Right renal cortex interstitium (tissue), 3 donors: ENCODE data around the gene ZNF697. TPM values are rescaled to one million over a fixed set of nuclear protein-coding genes. Genes with fewer than 3 reads are reported as not detected.

Experiments used
- DNase-seq, 3 donors: peaks; one replicate each; pipeline ENCODE4 v3.0.0-alpha.2; 2013; ENCODE audit warnings: low read depth in 3 of 3, low spot score in 2 of 3
- polyA plus RNA-seq, 3 donors: library from polyadenylated mRNA; unstranded; fragments of 120-200 nt; gene quantifications; one replicate each; pipeline ENCODE4 v1.2.1, GENCODE V29; 2013; ENCODE audit not compliant: insufficient read length in 3 of 3

ZNF697 gene
- polyA plus RNA-seq, 3 donors: 21.2 to 23.7 (median 21.9) TPM

DNA sequence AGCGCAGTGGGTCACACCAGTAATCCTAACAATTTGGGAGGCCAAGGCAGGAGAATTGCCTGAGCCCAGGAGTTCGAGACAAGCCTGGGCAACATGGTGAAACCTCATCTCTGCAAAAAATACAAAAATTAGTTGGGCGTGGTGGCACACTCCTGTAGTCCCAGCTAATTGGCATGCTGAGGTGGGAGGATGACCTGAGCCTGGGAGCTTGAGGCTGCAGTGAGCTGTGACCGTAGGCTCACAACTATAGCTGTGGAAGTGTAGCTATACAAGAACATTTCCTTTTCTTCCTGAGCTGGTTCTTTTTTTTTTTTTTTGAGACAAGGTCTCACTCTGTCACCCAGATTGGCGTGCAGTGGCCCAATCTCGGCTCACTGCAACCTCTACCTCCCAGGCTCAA lies 19.1 kb upstream of the ZNF697 start:
- DNase-seq: no peak

DNA sequence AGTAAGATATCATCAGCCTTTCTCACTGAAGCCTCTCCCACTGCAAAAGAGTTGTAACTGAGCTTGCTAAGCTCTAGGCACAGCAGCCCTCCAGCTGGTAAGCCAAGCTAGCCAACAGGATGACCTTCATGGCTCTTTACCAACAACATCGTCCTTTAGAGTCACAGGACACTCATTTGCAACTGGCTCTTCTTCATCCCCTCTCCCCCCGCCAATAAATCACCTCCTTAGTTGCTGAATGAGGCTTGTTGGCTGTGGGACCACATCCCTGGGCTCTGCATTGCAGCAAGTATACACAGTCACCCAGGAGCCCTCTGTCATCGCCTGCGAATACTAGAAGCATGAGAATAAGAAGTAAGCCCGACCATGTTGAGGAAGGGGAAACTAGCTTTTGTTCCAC lies 16.0 kb upstream of the ZNF697 start:
- no peak for DNase-seq

DNA sequence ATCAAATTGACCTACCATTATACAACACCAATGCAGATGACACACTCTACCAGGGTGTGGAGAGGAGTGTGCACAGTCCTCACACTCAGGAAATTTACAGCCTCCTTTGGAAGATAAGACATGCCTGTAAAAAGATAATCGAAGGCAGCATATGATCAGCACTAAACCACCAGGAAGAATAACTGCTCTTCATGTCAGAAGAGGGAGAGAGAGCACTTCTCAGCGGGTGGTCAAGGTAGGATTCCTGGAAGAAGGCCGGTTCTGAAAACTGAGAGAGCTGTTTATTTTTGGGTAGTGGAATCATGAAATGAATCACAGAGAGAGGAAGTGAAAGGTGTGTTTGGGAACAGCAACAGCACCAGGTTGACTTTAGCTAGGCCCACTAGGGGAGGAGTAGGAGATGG lies 14.0 kb upstream of the ZNF697 start:
- DNase-seq: no peak

DNA sequence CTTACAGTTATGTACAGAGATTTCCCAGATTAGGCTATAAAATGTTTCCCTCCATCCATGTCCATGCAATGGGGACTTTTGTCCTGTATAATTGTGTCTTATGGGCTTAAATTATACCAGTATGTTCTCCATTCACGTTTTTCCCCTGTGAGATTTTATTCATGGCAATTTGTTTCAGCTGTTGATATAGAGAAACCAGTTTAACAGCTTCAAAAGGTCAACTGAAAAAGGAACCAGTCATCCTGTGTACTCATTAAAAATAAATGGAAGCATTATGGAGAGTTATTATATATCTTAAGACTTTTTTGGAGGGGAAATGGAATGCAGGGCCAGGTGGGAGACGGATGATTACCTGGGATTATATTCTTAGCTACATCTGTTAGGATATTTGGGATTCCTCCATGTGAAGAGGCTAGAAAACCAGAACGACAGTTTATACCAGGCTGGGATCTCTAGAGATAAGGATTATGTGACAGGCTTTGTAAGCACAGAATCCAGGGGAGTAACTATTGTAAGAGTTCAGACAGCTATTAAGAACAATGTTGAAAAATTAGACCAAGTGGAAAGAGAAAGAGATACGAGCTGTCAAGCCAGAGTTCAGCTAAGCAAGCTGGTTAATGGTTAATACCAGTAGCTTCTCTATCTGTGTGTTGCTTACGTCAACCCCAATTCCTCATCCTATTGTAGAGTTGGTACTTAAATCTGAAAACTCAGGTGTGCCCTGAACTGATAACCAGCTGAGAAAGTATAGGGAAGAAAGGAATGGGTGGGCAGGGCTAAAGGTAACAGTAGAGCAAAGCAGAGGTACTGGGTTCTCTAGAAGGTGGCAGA lies 12.4 kb upstream of the ZNF697 start:
- DNase-seq: no peak

DNA sequence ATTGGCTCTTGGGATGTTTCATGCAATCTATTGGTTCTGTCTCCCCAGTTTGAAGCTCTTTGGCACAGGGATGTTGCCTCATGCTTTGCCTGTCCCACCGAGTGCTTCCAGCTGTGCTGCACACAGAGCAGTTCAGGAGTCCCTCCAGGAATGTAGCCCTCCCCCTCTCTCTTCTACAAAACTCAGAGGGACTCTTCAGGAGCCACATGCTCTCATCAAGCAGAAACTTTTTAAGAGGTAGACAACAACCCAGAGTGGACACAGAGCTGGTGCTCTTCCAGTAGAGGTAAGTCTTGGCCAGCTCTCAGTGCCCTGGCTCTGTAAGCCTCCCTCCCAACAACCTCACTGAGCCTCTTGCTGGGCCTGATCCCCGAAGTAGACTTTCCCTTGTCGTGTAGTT lies 11.6 kb upstream of the ZNF697 start:
- DNase-seq: no peak

DNA sequence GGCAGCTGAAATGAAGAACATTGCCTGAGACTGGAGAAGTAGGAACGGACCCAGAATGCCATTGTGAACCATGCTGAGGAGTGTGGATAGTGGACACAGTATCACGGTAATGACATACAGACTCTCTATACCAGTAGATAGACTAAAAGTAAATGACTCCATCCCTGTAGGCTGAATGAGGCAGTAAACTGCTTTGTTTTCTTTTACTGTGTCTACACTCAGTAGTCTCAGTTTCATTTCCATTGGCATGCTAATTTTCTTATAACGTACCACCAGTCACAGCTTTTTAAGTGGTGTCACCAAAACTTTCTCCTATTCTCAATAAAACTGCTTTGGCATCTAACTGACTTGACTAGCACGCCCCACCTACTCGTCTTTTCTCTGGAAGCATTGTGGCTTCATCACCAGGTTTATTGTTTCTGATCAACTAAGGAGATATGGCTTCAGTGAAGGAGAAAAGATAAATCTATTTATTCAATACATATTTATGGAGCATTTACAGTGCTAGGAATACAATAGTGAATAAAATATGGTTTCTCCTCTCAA lies 8.4 kb upstream of the ZNF697 start:
- DNase-seq: no peak

DNA sequence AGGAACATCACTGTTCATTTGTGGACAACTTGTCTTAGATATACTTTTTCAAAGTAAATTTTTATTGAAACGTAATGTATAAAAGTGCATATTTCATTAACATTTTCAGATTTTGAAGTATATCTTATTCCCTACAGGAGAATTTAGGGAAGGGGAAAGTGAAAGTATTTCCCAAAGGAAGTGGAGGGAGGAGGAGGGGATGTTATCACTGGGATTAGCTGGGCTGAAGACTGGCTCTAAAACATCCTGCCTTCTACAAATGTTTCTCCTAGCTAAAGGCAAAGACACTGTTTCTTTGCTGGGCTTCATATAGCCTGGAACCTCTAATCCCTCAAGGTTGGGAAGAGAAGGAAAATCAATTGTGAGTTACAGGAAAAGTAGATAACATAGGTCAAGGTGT lies 7.1 kb upstream of the ZNF697 start:
- DNase-seq: no peak

DNA sequence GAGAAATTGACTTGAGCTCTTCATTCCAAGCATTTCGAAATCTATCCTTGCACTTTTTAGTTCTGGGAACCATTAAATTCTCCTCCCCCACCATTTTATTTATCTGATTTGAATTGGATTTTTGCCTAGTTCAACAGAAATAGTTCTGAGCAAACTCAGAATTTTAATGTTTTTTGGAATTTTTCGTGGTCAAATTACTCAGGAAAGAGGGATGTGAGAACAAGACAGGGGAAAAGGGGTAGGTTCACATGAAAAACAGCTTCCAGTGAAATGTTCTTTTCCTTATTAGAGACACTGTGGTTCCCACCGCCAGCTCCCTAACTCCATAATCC lies 5.7 kb upstream of the ZNF697 start:
- no peak for DNase-seq

DNA sequence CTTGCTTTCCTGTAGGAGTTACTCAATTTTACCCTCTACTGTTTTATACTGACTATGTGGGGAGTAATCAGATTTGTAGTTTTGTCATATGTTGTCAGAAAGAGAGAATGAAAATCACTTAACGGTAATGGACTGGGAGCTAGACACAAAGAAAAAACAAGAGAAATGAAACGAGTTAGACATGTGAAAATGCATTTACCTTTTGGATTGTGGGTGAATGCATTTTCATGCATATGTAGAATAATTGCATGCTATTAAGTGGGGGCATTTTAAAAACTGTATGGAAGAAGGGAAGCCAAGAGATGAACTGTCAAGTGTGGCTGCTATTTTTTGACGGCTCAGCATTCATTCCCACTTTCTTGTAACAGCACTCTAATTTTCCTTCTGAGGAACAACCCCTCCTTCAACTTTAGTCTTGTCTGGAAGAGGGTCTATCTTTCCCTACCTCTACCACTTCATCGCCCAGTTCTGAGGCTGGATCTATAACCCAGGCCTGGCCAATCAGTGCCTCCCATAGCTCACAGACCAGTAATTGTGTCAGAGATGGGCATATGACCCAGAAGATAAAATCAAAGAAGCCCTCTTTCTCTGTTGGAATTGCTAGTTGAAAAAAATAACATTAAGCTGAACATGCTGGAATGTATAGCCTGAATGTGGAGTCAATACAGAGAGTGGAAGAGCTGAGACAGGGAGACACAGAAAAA lies 5.2 kb upstream of the ZNF697 start:
- no peak for DNase-seq

DNA sequence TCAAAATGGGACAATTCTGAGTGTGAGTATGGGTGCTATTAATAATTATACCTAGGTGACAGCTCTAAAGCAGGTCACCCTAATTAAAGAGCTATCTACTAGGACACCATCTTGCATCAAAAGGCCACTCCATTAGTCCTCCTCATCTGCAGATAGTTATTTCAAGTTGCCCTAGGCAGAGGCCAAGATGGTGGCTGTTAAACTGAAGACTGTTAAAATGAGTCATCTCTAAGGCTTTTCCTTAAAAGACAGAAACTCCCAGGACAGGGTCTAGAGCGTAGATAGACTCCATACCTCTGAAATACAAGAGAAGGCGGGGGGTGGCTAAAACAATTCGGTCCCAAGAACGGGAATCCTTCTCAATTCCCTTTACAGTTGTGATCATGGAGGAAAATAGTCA lies 4.5 kb upstream of the ZNF697 start:
- no peak for DNase-seq

DNA sequence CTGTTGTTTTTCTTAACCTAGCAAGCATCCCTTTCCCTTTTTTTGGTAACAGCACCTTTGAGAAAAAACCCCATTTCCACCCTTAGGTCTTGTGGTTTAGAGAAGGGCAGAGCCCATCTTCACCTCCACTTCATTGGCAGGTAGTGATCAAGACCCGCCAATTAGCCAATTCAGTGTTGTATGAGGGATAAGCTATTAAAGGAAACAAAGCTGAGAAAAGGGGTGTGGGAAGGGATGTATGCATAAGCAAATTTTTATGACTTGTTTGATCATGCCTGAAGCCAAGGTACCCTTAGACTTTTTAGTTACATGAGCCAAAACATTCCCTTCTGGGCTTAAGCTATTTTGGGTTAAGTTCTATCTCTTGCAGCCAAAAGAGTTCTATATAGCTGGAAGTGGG lies 3.6 kb upstream of the ZNF697 start:
- no peak for DNase-seq

DNA sequence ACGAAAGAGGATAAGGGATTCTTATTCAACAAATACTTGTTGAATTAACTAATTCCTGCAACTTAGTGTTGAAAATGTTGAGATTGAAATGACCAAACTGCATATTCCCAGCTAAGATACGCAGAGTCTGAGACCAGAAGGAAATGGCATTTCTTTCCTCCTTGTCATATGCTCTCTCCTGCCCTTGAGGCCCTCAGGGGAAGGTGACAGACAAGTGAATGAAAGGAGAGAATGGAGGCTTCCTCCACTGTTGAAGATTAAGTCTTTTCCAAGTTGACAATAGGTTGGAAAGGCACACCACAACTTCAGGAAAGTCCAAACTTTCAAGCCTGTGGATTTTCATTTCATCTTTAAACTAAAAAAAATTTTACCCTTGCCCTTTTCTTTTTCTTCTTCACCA lies 3.1 kb upstream of the ZNF697 start:
- no peak for DNase-seq

DNA sequence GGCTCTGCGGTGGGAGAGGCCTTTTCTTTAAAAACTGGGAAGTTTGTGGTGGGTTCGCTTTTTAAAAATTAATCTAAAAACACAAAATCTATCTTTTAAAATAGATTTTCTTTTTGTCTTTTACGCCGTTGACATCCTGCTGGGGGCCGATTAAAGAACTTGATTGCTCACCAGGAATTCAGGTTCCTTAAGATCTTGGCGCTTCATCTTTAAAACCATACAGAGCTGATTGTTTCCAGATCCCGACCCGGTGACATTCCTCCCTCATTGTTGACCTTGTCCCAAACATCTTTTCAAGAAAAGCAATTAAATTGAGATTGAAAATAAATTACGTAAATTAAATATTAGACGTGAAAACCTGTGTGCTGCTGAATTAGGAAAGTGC lies 546 bp upstream of the ZNF697 start:
- DNase-seq: no peak

DNA sequence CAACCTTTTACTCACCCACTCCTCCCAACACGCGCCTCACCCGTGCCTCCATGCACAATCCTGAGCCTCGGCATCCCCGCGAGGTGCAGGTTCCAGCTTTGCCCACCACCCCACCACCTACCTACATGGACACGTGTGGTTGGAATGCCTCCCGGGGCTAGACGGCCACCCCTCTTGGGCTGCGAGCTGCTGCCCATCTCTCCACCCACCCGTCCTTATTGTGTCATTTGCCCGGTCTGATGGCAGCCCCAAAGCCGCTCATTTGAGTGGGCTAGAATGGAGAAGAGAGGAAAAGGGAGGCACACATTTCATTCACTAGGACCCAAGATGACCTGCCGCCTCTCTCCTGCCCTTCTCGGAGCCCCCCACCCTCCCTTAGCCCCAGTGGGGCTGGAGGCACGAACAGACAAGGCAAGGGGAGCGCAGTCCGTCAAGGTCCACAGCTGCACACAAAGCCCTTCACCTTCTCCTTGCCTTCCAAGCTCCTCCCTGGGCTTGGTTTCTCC lies 785 bp downstream of the ZNF697 start:
- no peak for DNase-seq

DNA sequence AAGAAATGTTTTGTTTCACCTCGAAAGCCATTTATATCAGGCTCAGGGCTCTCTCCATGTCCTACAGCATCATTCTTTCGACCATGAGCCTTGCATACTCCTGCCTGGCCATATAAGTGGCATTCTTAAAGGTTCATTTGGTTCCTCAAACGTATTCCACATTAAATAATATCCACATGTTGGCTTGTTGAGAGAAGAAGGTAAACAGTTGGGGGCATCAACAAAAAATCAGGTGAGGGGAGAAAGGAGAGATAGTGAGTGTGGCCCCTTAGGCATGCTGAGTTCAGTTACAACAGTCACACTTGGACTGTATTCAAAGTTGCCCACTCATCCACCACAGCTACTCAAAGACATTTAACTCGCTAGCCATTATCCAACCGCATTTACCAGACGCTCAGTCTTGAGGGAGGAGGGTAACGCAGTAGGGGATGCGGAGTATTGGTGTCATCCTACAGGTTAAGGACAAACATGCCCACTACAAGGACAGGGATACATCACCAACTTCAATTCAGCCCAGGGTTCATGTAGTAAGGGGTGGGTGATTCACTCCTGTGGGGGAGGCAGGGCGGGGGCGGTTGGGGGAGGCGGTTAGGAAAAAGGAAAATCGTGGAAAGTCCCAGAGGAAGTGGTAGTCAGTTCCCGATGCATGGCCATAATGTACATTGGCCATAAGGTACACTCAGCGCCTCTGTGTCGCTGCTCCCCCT lies 1.4 kb downstream of the ZNF697 start:
- no peak for DNase-seq

DNA sequence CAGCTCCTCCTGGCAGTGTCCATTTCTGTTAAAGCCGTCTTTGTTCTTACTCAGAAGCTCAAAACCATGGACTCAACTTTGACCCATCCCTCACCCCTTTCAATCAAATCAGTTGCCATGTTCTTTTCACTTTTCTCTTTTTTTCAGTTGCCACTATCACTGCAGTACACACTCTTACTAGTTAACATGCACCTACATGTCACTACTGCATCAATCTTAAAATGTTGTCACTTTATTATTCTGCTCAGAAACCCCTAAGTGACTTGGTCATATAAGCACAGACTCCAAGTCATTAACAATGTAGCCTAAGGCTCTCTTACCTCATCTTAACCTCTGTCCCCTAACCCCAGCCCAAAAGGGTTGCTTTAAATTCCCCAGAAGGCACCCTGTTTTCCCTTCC lies 9.0 kb downstream of the ZNF697 start:
- DNase-seq: no peak

DNA sequence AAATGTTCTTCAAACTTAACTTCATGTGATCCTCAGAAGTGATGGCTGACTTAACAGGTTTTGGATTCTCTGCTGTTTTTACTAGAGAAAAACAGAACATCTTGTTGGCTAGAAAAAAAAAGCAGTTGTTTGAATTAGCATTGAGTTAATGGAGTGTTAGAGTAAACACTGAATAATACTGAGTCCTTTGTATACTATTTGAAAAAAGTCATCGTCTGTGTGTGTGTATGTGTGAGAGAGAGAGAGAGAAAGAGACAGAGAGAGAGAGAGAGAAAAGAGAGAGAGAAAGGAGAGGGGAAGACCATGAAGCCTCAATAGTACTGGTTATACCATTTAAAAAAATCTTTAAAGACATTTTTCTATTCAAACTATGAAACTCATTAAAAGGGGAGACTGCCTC lies 10.4 kb downstream of the ZNF697 start:
- no peak for DNase-seq

DNA sequence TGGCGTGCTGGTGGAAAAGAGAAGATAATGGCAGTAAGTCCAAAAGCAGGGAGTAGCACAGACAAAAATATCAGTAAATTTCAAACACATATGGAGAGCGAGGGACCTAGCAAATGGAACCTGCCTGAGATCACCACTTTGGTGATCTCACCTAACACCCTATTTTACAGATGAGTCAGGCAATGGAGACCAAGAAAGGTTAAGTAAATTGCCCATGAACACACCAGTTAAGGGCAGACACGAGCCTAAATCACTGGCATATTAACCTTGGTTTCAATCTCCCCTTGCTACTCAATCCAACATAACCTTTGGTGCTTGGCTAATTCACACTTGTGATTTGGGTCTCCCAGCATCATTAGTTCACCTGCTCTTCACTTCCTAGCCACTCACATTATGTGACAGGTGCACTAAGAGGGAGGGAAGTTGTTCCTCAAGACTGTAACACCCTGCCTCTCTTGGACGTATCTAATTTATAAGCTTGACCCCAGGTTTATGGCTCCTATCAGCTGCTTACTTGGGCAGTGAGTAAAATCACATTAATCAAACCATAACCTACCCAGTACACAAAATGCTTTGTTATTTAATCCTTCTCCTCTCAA lies 11.5 kb downstream of the ZNF697 start:
- no peak for DNase-seq

DNA sequence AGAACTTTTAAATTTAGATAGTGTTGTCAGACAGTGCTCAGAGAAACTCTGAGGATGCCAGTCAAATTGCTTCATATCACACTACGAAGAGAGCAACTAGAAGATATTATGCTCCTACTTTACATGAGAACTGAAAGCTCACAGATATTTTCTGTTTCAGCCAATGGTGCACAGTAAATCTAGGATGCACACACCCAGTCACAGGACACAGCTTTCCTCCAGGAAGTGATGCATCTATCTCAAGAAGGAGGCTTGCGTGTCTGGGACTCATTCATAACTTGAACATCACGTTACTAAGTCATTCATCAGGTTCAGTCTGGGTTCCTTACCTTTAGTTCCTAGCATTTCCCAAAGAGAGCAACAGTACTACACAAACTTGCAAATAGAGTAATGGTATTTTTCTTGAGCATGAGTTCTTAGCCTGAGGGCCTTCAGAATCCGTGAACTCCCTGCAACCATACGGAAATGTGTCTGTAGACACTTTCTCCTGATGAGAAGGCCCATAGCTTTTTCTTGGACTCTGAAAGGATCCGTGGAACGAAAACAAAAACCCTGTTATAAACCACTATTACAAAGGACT lies 12.2 kb downstream of the ZNF697 start:
- DNase-seq: no peak

DNA sequence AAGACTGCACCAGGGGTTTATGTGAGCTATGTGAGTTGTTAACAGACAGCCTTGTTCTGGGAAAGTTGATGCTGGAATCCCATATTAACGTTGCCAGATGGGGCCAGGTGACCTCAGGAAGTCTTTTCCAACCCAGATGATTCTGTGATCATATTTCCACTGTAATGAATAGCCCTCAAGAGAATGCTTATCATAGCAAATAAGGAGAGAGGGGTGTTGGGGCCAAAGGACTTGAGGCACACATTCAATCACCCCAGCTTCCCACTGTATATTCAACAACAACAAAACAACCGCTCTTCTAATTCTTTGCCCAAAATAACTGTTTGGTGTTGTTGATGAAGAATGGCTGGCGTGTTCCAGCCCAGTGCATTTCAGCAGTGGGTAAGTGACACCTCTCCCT lies 14.1 kb downstream of the ZNF697 start:
- DNase-seq: no peak

DNA sequence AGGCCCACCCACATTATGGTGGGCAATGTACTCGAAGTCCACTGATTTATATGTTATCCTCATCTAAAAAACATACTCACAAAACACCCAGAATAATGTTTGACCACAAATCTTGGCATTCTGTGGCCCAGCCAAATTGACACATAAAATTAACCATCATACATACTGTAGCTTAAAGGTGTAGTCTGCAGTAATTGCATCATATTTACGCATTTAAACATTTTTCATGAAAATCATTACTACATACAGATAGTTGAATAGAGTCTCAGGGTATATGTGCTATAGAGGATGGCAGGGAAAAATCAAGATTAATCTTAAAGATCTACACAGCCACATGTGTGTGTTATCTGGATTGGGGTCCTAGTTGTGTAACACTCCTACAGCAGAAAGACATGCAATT lies 14.5 kb downstream of the ZNF697 start:
- no peak for DNase-seq
